T1000 (cell line): ENCODE data around the gene UPK2.
"Not testable (repeated sequence)": the region's sequence is repeated elsewhere in the genome, so short reads cannot be mapped to it uniquely, and the experiment has no call there.

Experiments
- DNase-seq: peaks from one replicate; lab custom pipeline; 2025; ENCODE audit warnings: mixed read lengths; lab: John Stamatoyannopoulos, UW

The UPK2 gene

DNA sequence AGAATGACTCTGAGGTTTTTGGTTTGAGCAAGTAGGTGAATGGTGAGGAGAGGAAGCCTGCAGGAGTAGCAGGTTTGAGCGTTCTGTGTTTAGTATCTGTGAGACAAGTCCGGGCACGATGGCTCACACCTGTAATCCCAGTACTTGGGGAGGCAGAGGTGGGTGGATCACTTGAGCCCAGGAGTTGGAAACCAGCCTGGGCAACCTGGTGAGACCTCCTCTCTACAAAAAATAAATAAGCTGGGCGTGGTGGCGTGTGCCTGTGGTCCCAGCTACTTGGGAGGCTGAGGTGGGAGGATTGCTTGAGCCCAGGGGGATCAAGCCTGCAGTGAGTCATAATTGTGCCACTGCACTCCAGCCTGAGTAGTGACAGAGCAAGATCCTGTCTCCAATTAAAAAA, 32.2 kb downstream of the UPK2 start:
- no peak for DNase-seq

DNA sequence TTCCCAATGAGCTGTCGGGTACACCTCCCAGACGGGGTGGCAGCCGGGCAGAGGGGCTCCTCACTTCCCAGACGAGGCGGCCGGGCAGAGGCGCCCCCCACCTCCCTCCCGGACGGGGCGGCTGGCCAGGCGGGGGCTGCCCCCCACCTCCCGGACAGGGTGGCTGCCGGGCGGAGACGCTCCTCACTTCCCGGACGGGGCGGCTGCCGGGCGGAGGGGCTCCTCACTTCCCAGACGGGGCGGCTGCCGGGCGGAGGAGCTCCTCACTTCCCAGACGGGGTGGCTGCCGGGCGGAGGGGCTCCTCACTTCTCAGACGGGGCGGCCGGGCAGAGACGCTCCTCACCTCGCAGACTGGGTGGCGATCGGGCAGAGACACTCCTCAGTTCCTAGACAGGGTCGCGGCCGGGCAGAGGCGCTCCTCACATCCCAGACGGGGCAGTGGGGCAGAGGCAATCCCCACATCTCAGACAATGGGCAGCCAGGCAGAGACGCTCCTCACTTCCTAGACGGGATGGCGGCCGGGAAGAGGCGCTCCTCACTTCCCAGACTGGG, 35.5 kb downstream of the UPK2 start:
- not testable (repeated sequence) for DNase-seq

DNA sequence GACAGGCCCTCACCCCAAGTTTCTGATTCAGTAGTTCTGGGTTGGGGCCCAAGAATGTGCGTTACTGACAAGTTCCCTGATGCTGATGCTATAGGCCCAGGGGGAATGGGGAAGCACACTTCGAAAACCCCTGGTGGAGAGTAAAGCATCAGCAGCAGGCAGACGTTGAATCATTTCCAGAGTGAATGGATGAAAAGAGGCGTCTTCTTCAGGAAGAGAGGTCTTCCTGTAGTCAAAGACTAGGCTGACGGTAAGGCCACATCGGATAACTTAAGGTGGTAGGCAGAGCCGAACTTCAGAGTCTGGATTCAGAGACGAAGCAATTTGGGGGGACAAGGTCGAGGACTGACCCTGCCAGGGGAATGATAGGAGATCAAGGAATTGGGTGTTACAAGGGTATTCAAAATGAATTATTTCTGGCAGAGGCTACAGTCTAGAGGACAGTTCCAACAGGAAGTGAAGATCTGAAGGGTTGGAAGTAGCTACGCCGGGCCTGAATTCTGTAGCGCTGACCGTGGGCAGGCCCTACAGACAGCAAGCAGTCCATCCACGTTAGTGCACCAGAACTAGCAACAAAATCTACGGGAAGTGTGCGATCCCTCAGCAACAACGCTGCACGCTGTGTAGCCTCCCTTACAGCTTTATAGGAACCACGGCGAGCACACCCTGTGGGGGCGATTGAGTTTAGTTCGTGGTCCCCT, 41.0 kb downstream of the UPK2 start:
- no peak for DNase-seq

DNA sequence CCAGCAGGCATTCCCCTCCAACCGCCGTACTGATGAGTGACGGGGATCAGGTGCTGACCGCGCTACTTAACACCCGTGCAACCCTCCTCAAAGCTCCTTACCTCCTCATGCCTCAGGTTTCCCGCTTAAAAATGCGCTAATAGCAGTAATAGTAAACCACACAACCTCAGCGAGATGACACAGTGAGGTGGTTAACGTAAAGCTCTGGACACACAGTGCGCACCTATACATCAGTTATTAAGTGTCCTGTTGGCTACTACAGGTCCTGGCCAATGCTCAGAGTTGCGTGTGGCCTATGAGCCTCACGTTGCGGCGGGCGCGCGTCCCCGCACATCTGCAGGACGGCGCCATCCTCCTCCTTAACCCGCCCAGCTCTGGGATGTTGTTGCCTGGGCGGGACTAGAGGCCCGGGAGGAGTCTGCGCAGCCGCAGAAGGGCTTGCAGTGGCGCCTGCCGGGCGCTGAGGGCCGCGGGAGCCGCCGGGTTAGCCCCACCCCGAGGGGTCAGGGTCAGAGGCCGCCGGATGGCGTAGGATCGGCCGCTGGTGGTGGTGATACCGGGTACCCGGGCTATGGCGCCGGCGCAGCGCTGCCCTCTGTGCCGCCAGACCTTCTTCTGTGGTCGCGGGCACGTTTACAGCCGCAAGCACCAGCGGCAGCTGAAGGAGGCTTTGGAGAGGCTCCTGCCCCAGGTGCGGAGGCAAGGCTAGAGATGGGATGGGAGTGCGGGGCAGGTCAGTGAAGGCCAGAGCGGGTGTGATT, 41.7 kb downstream of the UPK2 start, which contains the start of gene CENATAC:
Gene CENATAC (plus strand): TSS at position 512 of the 761 bp plus-strand sequence. CDS start 60 bp downstream, at position 572.
- peak; percentile 73 for DNase-seq

DNA sequence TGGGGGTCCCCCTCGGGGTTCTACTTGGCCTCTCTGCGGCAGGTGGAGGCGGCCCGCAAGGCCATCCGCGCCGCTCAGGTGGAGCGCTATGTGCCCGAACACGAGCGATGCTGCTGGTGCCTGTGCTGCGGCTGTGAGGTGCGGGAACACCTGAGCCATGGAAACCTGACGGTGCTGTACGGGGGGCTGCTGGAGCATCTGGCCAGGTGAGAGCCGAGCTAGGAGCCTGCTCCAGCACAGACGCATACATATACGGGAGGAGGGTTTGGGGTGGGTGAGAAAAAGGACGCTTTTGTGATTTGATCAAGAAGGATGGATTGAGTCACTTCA, 42.3 kb downstream of the UPK2 start:
- no peak for DNase-seq

DNA sequence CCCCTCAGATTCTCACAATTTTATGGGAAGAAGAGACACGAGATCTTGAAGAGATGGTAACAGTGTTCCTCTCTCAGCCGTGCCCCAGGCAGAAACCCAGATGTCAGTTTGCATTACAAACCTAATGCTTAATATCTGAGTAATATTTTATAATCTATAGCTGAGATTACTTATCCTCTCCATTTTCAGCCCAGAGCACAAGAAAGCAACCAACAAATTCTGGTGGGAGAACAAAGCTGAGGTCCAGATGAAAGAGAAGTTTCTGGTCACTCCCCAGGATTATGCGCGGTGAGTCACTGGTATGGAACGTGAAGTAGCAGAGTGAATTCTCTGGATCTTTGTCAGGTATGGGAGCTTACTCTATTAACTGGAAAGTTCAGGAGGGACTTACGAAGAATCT, 42.7 kb downstream of the UPK2 start:
- peak; percentile 16 for DNase-seq

DNA sequence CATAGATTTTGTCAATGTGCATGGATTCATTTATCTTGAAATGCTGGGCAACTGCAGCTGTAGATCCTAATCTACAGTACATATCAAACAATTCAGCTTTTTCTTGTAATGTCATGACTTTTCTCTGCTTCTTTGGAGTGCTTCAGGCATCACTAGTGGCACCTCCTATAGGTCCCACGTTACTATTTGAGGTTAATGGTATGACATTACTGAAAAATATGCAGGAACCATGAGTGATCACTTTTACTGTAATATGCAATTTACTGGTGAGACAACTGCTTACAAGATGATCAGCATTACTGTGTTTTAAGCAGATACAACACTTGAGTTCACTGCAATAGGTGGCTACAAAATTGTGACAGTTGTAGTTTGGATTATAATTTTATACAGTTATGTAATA, 44.8 kb downstream of the UPK2 start:
- DNase-seq: no peak

DNA sequence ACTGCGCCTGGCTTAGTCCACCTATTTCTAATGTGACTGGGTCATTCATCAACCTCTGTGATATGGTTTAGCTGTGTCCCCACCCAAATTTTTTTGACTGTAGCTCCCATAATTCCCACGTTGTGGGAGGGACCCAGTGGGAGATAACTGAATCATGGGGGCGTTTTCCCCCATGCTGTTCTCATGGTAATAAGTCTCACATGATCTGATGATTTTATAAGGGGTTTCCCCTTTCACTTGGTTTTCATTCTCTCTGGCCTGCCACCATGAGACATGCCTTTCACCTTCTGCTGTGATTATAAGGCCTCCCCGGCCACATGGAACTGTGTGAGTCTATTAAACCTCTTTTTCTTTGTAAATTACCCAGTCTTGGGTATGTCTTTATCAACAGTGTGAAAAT, 50.6 kb downstream of the UPK2 start:
- DNase-seq: no peak
